B cell (primary cell): ENCODE data around the gene TNIK. TPM values are rescaled to one million over a fixed set of nuclear protein-coding genes. Genes with fewer than 3 reads are reported as not detected.

Source experiments
- ATAC-seq: fragments of 200-7000 bp; cut with Tn5 transposase; one replicate; pipeline ENCODE4 v1.10.0; 2021; ENCODE audit warnings: low read depth, mild to moderate bottlenecking, moderate number of reproducible peaks, moderate library complexity
- CTCF ChIA-PET: fragments of 350-600 bp; sonication (Branson Sonifier 250); formaldehyde crosslinking; loops from one replicate; lab custom pipeline; 2021; ENCODE audit warnings: antibody characterized with exemption, inconsistent platforms; lab: Charles Lee
- POLR2A ChIA-PET: fragments of 350-600 bp; sonication (Branson Sonifier 250); formaldehyde crosslinking; loops from one replicate; lab custom pipeline; 2021; ENCODE audit warnings: antibody characterized with exemption; lab: Charles Lee
- DNase-seq: peaks from one replicate; pipeline ENCODE4 v3.0.0; 2013
- H2AFZ ChIP-seq: 2 replicates; pipeline ENCODE4 v1.6.1; 2012; ENCODE audit warnings: mild to moderate bottlenecking, low read depth, low read length; ENCODE audit not compliant: insufficient read depth, poor library complexity, severe bottlenecking
- H3K27ac ChIP-seq, 2 donors: 1 replicate in 1 of 2; 2 replicates in 1 of 2; pipeline ENCODE4 v1.5.1; 2012 to 2013; ENCODE audit warnings: low read length in 2 of 2, mild to moderate bottlenecking in 2 of 2, moderate library complexity in 1 of 2
- H3K27me3 ChIP-seq, 4 experiments: fragments of 200-600 bp in 1 of 4; sonication (generic) in 1 of 4; replicated peaks in 1 of 4; 1 replicate in 2 of 4; 2 replicates in 2 of 4; pipeline versions ENCODE4 v1.6.1 to v1.7.0; 2013 to 2016; ENCODE audit warnings: low read length in 3 of 4, mild to moderate bottlenecking in 2 of 4, mixed read lengths in 1 of 4, moderate library complexity in 1 of 4; ENCODE audit not compliant: insufficient read depth in 4 of 4, control insufficient read depth in 3 of 4; ENCODE audit errors: control extremely low read depth in 1 of 4
- H3K36me3 ChIP-seq, 2 experiments: replicated peaks in 1 of 2; 1 replicate in 1 of 2; 2 replicates in 1 of 2; pipeline versions ENCODE4 v1.6.1 to v1.7.1; 2013; ENCODE audit warnings: low read length in 1 of 2; ENCODE audit not compliant: insufficient read depth in 2 of 2, control insufficient read depth in 1 of 2; ENCODE audit errors: control extremely low read depth in 1 of 2, extremely low read depth in 1 of 2
- H3K4me1 ChIP-seq, 2 donors: fragments of 200-600 bp in 1 of 2; sonication (generic) in 1 of 2; 1 replicate in 1 of 2; 2 replicates in 1 of 2; pipeline versions ENCODE4 v1.5.1 to v1.6.1; 2013 to 2017; ENCODE audit warnings: low read length in 2 of 2; ENCODE audit not compliant: control insufficient read depth in 2 of 2, insufficient read depth in 2 of 2
- H3K4me2 ChIP-seq: replicated peaks from 2 replicates; pipeline ENCODE3; 2012; ENCODE audit warnings: mild to moderate bottlenecking, low read depth, low read length; ENCODE audit not compliant: poor library complexity, severe bottlenecking
- H3K4me3 ChIP-seq, 5 experiments: fragments of 200-600 bp in 1 of 5; sonication (generic) in 1 of 5; 1 replicate in 3 of 5; 2 replicates in 2 of 5; pipeline versions ENCODE4 v1.5.1 to v1.7.0; 2011 to 2016; ENCODE audit warnings: low read length in 4 of 5, mild to moderate bottlenecking in 4 of 5, low read depth in 2 of 5, control low read depth in 1 of 5, moderate library complexity in 1 of 5; ENCODE audit not compliant: insufficient read depth in 1 of 5; ENCODE audit errors: control extremely low read depth in 1 of 5, extremely low read depth in 1 of 5
- H3K79me2 ChIP-seq: fragments of 200-600 bp; sonication (generic); one replicate; pipeline ENCODE4 v1.6.0; 2016; ENCODE audit warnings: low read length; ENCODE audit not compliant: control insufficient read depth, insufficient read depth
- H3K9ac ChIP-seq: fragments of 200-600 bp; sonication (generic); 2 replicates; pipeline ENCODE4 v1.6.1; 2017; ENCODE audit warnings: mild to moderate bottlenecking, low read length, moderate library complexity
- H3K9me3 ChIP-seq, 3 donors: one replicate each; pipeline versions ENCODE4 v1.6.1 to v1.7.1; 2013; ENCODE audit warnings: low read length in 2 of 3; ENCODE audit not compliant: control insufficient read depth in 2 of 3, insufficient read depth in 1 of 3; ENCODE audit errors: control extremely low read depth in 1 of 3
- H4K20me1 ChIP-seq: 2 replicates; pipeline ENCODE4 v1.6.0; 2012; ENCODE audit warnings: mild to moderate bottlenecking, low read length; ENCODE audit not compliant: insufficient read depth, control insufficient read depth, poor library complexity, severe bottlenecking
- H3K27ac Mint-ChIP-seq: one replicate; pipeline ENCODE4 v1.8.0; 2021; ENCODE audit warnings: mixed read lengths
- H3K27me3 Mint-ChIP-seq: one replicate; pipeline ENCODE4 v1.8.0; 2021; ENCODE audit warnings: mixed read lengths
- H3K4me1 Mint-ChIP-seq: one replicate; pipeline ENCODE4 v1.8.0; 2021; ENCODE audit warnings: mixed read lengths
- H3K4me3 Mint-ChIP-seq: one replicate; pipeline ENCODE4 v1.8.0; 2021; ENCODE audit warnings: mixed read lengths
- H3K9me3 Mint-ChIP-seq: one replicate; pipeline ENCODE4 v1.8.0; 2022; ENCODE audit warnings: mixed read lengths; ENCODE audit not compliant: insufficient read depth
- CTCF ChIP-seq: fragments of 200-600 bp; IDR thresholded peaks from one replicate; pipeline ENCODE4 v1.8.0; 2022; ENCODE audit warnings: antibody characterized with exemption, mild to moderate bottlenecking
- EZH2 ChIP-seq: IDR thresholded peaks from 2 replicates; pipeline ENCODE4 v1.6.1; 2012; ENCODE audit warnings: borderline replicate concordance, low read depth, mild to moderate bottlenecking, moderate library complexity, low read length; ENCODE audit not compliant: insufficient read depth, poor library complexity, severe bottlenecking
- WGBS: methylation state at CpG from one replicate; pipeline ENCODE4 v1.1.5; 2013; ENCODE audit warnings: missing lambda C conversion rate; ENCODE audit not compliant: insufficient coverage; 5-methylcytosine and 5-hydroxymethylcytosine counted together
- intact Hi-C: fragments of 100-400 bp; cut with micrococcal nuclease; formaldehyde crosslinking; loops from one replicate; pipeline ENCODE4 v1.10.0; 2022
- polyA plus RNA-seq: library from polyadenylated mRNA; depleted of rRNA; stranded (reverse); fragments of >200 nt; gene quantifications from 2 replicates; pipeline ENCODE4 v1.2.3, GENCODE V29; 2012
- total RNA-seq, 2 donors: library from RNA; stranded (reverse); fragments of 120-200 nt in 1 of 2; gene quantifications; 1 replicate in 1 of 2; 2 replicates in 1 of 2; pipeline versions ENCODE4 v1.2.3 to v1.2.4, GENCODE V29; 2013 to 2022

The TNIK gene
- total and polyA plus RNA-seq, 2 donors (not counting 1 experiment from before 2014, with no cell fraction given): 0.66 to 7.7 TPM

- H2AFZ ChIP-seq: no peak overlapping the region
- H3K9me3 ChIP-seq: no peaks in the 10 kb centered on the region
- no peaks in the 10 kb centered on the region for H4K20me1 ChIP-seq
- no peak overlapping the region for H3K27ac Mint-ChIP-seq
- H3K9me3 Mint-ChIP-seq: peaks cover 2% of the 10 kb centered on the region
- DNase-seq (no peak), ATAC-seq (no peak)
- no peaks in the 10 kb centered on the region for H3K27me3 ChIP-seq
- 82% methylated on average over 3 of the region's 4 CpGs for whole genome bisulfite sequencing
- no peaks in the 10 kb centered on the region for H3K36me3 ChIP-seq
- H3K4me1 ChIP-seq: no peaks in the 10 kb centered on the region
- TF ChIP-seq CTCF: no peak
- no peak for TF ChIP-seq EZH2
- POLR2A ChIA-PET: interaction anchor here (0.5 kb wide), 1 partner anchor 385 kb away, joined by 3 read pairs; no protein-coding TSS in a partner anchor
- peaks cover 5% of the 10 kb centered on the region for H3K4me1 Mint-ChIP-seq
- H3K4me3 Mint-ChIP-seq: no peak overlapping the region
- CTCF ChIA-PET: no interaction called here
- no peak overlapping the region for H3K27ac ChIP-seq
- no peaks in the 10 kb centered on the region for H3K79me2 ChIP-seq
- H3K9ac ChIP-seq: no peak overlapping the region
- H3K4me2 ChIP-seq: no peak overlapping the region
- no peak overlapping the region for H3K4me3 ChIP-seq
- H3K27me3 Mint-ChIP-seq: no peaks in the 10 kb centered on the region
- intact Hi-C loops: no loop called here
Observed at GRCh38 chr3:171168551-171168950, 291.7 kb downstream of the TNIK start.

GRCh38 chr3:171168086-171168485 is 292.1 kb downstream of the TNIK start:
- Mint-ChIP-seq H3K4me3 (no peak overlapping the region), H3K27ac (no peak overlapping the region), H3K27me3 (no peaks in the 10 kb centered on the region), H3K9me3 (peaks cover 4% of the 10 kb centered on the region), H3K4me1 (peaks cover 5% of the 10 kb centered on the region)
- DNase-seq (no peak), ATAC-seq (no peak)
- Histone ChIP-seq H3K36me3 (no peaks in the 10 kb centered on the region), H2AFZ (no peak overlapping the region), H3K27ac (no peak overlapping the region), H4K20me1 (no peaks in the 10 kb centered on the region), H3K4me3 (no peak overlapping the region), H3K27me3 (no peaks in the 10 kb centered on the region), H3K4me1 (no peaks in the 10 kb centered on the region), H3K4me2 (no peak overlapping the region), H3K9me3 (peaks cover 0 to 1% (median 0%) of the 10 kb centered on the region in 3 donors), H3K9ac (no peak overlapping the region), H3K79me2 (no peaks in the 10 kb centered on the region)
- intact Hi-C loops: no loop called here
- ChIA-PET CTCF (no interaction called here), POLR2A (interaction anchor here (0.5 kb wide), 1 partner anchor 385 kb away, joined by 3 read pairs; no protein-coding TSS in a partner anchor)
- 98% methylated on average over 5 of the region's 5 CpGs for WGBS
- TF ChIP-seq EZH2 (no peak), CTCF (no peak)
